Effector memory CD8-positive, alpha-beta T cell (primary cell): ENCODE measurements around the gene CHI3L1.
"Not testable (repeated sequence)": the region's sequence is repeated elsewhere in the genome, so short reads cannot be mapped to it uniquely, and the experiment has no call there.

Experiments
- ATAC-seq: fragments of 150-1000 bp; cut with Tn5 transposase; replicated peaks from 2 replicates; pipeline ENCODE4 v1.10.0; 2021; ENCODE audit warnings: mild to moderate bottlenecking, moderate library complexity
- DNase-seq, 3 experiments: peaks; one replicate each; pipeline ENCODE4 v3.0.0; 2021
- H3K27ac Mint-ChIP-seq, 2 donors: one replicate each; pipeline ENCODE4 v1.8.0; 2022; ENCODE audit warnings: mild to moderate bottlenecking in 2 of 2, mixed read lengths in 2 of 2, moderate library complexity in 2 of 2
- H3K27me3 Mint-ChIP-seq, 2 donors: one replicate each; pipeline ENCODE4 v1.8.0; 2022; ENCODE audit warnings: mixed read lengths in 2 of 2
- H3K36me3 Mint-ChIP-seq: one replicate; pipeline ENCODE4 v1.8.0; 2022; ENCODE audit warnings: mild to moderate bottlenecking, moderate library complexity, mixed read lengths; ENCODE audit not compliant: insufficient read depth
- H3K4me1 Mint-ChIP-seq, 2 donors: one replicate each; pipeline ENCODE4 v1.8.0; 2022; ENCODE audit warnings: low read depth in 2 of 2, mixed read lengths in 2 of 2
- H3K4me3 Mint-ChIP-seq, 2 donors: one replicate each; pipeline ENCODE4 v1.8.0; 2022; ENCODE audit warnings: mild to moderate bottlenecking in 2 of 2, mixed read lengths in 2 of 2, moderate library complexity in 2 of 2
- H3K9me3 Mint-ChIP-seq, 2 donors: one replicate each; pipeline ENCODE4 v1.8.0; 2022; ENCODE audit warnings: mixed read lengths in 2 of 2
- total RNA-seq, 9 experiments: gene quantifications; one replicate each; lab custom pipeline; 2026; lab: John Stamatoyannopoulos, UW

The CHI3L1 gene
- 0 to 0.24 (median 0) reads per million in 9 experiments for total RNA-seq

DNA sequence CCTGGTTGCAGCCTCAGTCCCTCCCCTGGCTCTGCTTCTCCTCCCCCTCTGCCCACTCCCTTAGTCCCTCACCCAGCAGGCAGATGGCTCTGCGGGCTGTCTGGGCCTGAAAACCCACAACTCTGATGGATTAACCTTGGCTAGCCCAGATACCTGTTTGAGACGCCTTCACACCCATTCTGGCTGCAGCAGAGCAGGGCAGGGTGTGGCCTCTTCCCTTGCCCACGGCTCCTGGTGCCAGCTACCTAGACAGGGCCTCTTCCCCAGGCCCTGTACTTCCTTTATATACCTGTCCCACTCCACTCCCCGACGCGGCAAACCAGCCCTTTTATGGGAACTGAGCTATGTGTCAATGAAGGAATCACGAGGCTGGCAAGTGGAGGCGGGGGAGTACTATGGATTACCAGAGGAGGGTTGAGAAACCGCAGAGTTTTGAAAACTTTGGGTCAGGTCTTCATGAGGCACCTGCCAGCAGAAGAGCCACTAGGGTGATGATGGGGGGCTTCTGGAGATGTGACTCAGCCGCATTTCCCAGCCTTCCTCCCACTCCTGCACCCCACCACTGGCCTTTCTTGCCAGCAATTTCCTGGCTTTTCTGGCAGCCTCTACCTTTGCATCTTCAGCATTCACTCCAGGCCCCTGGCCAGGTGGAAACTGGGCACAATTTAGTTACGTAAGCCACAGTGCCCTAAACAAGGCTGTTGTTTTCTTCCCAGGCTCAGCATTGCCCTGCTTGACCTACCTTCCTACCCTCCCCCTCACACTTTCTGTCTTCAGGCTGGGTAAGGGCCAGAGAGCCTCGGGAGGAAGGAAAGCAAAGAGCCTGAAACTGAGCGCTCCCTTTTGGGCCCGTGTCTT is at the start of gene CHI3L1:
CHI3L1 (minus strand) TSS at position 259 of the 858 bp plus-strand sequence; CDS start at position 178, 81 bp downstream.
- Mint-ChIP-seq H3K9me3 (no peaks in the 10 kb centered on the region), H3K27ac (no peak within 1 kb of the TSS), H3K4me1 (no peaks in the 10 kb centered on the region), H3K27me3 (peaks cover 23 to 53% of the 10 kb centered on the region in 2 donors), H3K36me3 (peaks cover 3% of the 10 kb centered on the region), H3K4me3 (no peak within 1 kb of the TSS)
- ATAC-seq, result no peak
- no peak for DNase-seq

DNA sequence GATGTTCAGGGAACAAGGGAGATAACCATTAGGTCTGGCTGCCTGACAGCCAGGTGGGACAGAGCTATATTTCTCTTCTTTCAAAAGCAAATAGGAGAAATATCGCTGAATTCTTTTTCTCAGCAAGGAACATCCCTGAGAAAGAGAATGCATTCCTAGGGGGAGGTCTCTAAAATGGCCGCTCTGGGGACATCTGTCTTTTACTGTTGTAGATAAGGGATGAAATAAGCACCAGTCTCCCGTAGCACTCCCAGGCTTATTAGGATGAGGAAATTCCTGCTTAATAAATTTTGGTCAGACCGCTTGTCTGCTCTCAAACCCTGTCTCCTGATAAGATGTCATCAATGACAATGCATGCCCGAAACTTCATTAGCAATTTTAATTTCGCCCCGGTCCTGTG is 48.4 kb upstream of the CHI3L1 start:
- peaks cover 47 to 62% of the 10 kb centered on the region in 2 donors for H3K27me3 Mint-ChIP-seq
- H3K9me3 Mint-ChIP-seq, result peaks cover 11 to 31% of the 10 kb centered on the region in 2 donors
- not testable (repeated sequence) for ATAC-seq, H3K27ac Mint-ChIP-seq, DNase-seq, H3K36me3 Mint-ChIP-seq, H3K4me1 Mint-ChIP-seq, H3K4me3 Mint-ChIP-seq

DNA sequence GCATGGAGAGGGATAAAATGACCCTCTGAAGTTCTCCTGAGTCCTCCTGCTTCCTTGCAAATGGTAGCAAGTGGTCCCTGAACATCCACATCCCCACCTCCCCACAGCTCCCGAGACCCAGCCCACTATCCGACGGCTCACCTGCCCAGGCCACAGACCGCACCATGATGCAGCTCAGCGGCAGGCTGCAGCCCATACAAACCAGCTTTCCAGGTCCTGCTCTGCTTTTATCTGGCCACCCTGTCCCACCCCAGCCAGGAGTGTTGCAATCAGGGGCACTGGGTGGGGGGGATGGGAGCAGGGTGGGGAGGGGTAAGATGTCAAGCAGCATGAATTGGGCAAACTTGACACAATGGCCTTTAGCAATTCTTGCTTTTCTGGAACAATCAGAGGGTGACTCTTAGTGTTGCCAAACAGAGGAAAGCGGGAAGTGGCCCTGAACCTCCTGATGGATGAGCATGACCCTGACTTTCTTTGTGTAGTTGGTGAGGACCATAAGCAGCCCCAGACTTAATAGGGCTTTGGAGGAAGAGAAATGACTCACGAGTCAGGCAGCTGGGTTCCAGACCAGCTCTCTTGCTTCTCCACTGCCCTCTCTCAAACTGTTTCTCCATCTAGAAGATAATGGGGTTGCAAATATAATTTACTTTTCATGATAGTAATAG is 43.1 kb upstream of the CHI3L1 start, which contains the start of gene CHIT1:
CHIT1 (minus strand) TSS at position 203 of the 665 bp plus-strand sequence; CDS start at position 166, 37 bp downstream.
- Mint-ChIP-seq H3K27me3 (peaks cover 53 to 83% of the 10 kb centered on the region in 2 donors), H3K4me3 (no peak within 1 kb of the TSS), H3K27ac (no peak within 1 kb of the TSS), H3K36me3 (no peaks in the 10 kb centered on the region), H3K9me3 (peaks cover 5 to 9% of the 10 kb centered on the region in 2 donors), H3K4me1 (no peaks in the 10 kb centered on the region)
- no peak for DNase-seq
- no peak for ATAC-seq

DNA sequence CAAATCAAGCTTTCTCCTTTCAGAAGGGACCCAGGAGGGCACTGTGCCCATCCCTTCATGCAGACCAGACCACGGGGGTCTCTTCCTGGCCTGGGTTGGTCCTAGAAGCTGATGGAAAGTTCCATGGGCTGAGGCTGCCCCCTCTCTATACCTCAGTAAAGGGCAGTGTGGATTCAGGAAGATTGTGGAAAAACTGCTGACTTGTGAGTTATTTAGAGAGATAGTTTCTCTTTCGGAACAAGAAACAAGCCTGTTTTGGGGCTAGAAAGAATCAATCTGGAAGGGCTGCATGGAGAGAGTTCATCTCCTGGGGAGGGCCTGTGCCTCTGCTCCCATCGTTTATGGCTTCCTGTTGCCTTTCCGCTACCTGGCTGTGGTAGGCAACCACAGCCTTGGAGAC is 42.2 kb upstream of the CHI3L1 start:
- peaks cover 49 to 78% of the 10 kb centered on the region in 2 donors for H3K27me3 Mint-ChIP-seq
- H3K9me3 Mint-ChIP-seq, result peaks cover 1 to 2% of the 10 kb centered on the region in 2 donors
- ATAC-seq (no peak), DNase-seq (no peak)
- no peak overlapping the region for H3K4me3 Mint-ChIP-seq
- no peaks in the 10 kb centered on the region for H3K36me3 Mint-ChIP-seq
- H3K27ac Mint-ChIP-seq, result no peak overlapping the region
- H3K4me1 Mint-ChIP-seq, result no peaks in the 10 kb centered on the region

DNA sequence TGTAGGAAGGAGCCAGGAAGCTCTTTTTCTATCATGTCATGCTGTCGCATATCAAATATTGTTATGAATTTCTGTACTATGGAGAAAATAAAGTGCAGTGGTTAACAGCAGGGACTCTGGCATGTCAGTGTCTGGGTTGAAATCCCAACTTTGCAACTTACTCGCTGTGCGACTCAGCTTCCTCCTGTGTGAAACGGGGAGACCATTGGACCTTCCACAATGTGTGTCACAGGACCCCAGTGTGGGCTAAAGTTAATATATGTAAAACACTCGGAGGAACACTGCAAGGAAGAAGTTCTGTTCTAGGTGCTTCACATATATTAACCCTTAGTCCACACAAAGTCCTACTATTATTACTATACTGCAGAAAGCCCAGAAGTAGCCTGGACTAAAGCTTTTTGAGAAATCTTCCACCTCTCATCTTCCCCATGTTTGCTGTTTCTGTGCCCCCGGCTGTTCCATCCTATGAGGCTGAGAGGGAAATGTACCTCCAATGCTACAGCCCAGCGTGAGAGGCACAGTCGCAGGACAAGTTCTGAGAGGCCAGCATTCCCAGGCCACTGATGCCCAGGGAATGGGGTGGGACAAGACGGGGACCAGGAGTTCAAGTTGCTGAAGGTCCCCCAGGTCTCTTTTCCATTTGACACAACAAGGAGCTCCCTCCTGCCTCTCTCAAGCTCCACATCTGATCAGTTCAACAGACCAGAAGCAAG is 41.0 kb upstream of the CHI3L1 start:
- Mint-ChIP-seq H3K4me1 (no peaks in the 10 kb centered on the region), H3K27me3 (peaks cover 45 to 66% of the 10 kb centered on the region in 2 donors), H3K4me3 (no peak overlapping the region), H3K36me3 (no peaks in the 10 kb centered on the region), H3K27ac (no peak overlapping the region), H3K9me3 (no peaks in the 10 kb centered on the region)
- DNase-seq (no peak), ATAC-seq (no peak)

DNA sequence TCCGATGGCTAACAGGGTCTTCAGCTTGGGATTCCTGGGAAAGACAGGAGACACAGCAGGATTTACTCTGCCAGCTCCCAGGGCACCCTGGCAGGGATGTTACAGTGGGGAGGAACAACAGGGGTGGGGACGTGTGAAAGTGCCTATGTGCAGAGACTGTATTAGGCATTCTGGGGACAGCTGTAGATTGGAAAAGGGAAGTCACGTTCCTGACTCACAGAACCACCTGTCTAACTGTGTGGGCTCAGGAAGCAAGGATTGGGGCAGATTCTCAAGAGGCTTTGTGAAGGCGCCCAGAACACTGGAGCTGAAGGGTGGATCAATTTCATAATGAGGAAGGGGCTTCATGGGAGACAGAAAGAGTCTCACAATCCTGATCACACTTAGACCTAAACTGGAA is 38.6 kb upstream of the CHI3L1 start:
- no peaks in the 10 kb centered on the region for H3K4me1 Mint-ChIP-seq
- ATAC-seq, result no peak
- no peaks in the 10 kb centered on the region for H3K36me3 Mint-ChIP-seq

DNA sequence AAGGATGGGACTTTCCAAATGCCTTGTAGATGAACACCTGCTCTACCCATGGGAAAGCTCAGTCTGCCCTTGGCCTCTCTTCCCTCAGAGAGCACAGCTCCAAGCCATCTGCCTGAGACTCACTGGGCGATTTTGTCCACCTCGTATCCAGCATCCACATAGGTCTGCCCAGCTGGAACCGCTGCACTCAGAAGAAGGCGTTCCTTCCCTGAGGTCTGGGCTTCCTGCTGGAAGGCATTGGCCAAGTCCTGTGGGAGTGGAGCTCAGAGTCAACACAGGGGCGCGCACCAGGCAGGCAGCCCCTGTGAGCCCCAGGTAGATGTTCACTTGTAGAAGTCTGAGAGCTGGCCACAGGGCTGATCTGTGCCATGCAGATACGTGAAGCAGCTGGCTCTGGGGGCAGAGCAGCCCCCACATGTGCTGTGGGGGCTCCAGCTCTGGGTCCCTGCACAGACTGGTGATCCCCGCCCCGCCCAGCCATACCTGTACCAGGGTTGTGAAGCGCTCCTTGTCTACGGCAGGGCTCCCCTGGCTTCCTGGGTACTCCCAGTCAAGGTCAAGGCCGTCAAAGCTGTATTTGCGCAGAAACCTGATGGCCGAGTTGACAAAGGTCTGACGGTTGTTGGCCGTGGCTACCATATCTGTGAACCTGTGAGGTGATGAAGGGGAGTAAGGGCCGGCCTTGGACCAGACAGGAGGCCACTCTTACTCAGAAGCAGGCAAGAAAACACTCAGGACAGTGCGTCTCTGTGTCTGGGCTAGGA is 36.7 kb upstream of the CHI3L1 start:
- DNase-seq, result no peak
- Mint-ChIP-seq H3K4me1 (no peaks in the 10 kb centered on the region), H3K27me3 (peaks cover 32 to 51% of the 10 kb centered on the region in 2 donors), H3K36me3 (no peaks in the 10 kb centered on the region), H3K27ac (no peak overlapping the region), H3K4me3 (no peak overlapping the region), H3K9me3 (no peaks in the 10 kb centered on the region)
- ATAC-seq, result no peak

More for the DNA sequence above, 38.6 kb upstream of the CHI3L1 start:
- H3K27ac Mint-ChIP-seq, result no peak overlapping the region
- no peaks in the 10 kb centered on the region for H3K9me3 Mint-ChIP-seq
- DNase-seq, result no peak
- peaks cover 32 to 50% of the 10 kb centered on the region in 2 donors for H3K27me3 Mint-ChIP-seq
- H3K4me3 Mint-ChIP-seq, result no peak overlapping the region

DNA sequence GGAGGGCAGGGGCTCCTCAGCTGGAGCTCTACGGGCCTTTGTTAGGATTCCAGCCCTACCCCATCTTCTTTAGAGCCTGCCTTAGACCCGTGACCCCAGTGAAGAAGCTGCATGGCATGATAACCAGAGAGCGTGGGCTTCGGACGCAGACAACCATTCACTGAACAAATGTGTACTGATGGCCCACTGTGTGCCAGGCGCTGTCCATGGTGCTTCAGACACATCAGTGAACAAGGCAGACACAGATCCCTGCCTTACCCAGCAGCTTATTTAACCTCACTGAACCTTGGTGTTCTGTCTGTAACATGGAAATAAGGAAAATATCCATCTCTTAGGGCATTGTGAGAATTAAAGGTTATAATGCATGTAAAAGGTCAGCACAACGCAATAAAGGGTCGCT is 33.4 kb upstream of the CHI3L1 start:
- no peak for DNase-seq
- no peak for ATAC-seq
- Mint-ChIP-seq H3K36me3 (peaks cover 3% of the 10 kb centered on the region), H3K27ac (no peak overlapping the region), H3K4me3 (no peak overlapping the region), H3K4me1 (peaks cover 6 to 8% of the 10 kb centered on the region in 2 donors), H3K27me3 (peaks cover 28 to 41% of the 10 kb centered on the region in 2 donors), H3K9me3 (no peaks in the 10 kb centered on the region)

DNA sequence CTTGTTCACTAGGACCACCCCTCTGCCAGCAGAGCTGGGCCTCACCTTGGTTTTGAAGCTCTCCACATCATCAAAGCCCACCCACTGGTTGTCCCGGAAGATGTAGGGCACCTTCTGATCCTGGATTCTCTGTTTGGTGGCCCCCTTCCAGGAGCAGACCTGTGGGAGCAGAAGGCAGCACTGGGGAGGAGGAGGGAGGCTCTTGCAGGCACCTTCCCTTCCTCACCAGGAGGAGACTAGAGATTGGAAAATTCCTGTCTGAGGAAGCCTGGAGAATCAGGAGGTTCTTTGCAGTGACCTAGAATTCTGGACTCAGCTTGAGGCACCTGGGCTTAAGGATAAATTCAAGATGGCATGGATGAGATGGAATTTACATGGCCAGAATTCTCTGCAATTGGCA is 32.7 kb upstream of the CHI3L1 start:
- DNase-seq, result no peak
- H3K4me1 Mint-ChIP-seq, result peaks cover 6 to 8% of the 10 kb centered on the region in 2 donors

DNA sequence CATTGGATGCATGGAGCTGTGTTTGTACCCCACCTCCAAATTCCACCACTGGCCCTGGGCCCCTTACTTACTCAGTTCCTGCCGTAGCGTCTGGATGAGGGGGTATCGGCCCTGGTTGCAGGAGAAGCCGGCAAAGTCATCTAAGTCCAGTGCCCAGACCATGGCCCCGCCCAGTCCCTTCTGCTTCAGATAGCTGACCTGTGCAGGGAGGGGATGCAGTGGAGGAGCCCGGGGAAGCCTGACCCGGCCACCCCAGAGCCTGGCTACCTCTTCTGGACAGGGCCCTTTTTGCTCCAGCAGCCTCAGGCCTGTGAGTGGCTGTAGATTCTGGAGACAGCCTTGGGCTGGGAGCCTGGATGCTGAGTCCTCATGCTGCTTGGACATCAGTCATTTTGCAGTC is 31.2 kb upstream of the CHI3L1 start:
- no peak for DNase-seq
- H3K4me3 Mint-ChIP-seq, result no peak overlapping the region
- H3K36me3 Mint-ChIP-seq, result peaks cover 3% of the 10 kb centered on the region
- no peak for ATAC-seq
- peaks cover 6 to 8% of the 10 kb centered on the region in 2 donors for H3K4me1 Mint-ChIP-seq
- H3K27me3 Mint-ChIP-seq, result peaks cover 26 to 46% of the 10 kb centered on the region in 2 donors
- no peak overlapping the region for H3K27ac Mint-ChIP-seq
- H3K9me3 Mint-ChIP-seq, result no peaks in the 10 kb centered on the region

More for the DNA sequence above, 32.7 kb upstream of the CHI3L1 start:
- Mint-ChIP-seq H3K4me3 (no peak overlapping the region), H3K27me3 (peaks cover 26 to 37% of the 10 kb centered on the region in 2 donors), H3K27ac (peak overlapping the region in 1 of 2 donors; percentile 30), H3K36me3 (peaks cover 3% of the 10 kb centered on the region), H3K9me3 (no peaks in the 10 kb centered on the region)
- ATAC-seq, result no peak

DNA sequence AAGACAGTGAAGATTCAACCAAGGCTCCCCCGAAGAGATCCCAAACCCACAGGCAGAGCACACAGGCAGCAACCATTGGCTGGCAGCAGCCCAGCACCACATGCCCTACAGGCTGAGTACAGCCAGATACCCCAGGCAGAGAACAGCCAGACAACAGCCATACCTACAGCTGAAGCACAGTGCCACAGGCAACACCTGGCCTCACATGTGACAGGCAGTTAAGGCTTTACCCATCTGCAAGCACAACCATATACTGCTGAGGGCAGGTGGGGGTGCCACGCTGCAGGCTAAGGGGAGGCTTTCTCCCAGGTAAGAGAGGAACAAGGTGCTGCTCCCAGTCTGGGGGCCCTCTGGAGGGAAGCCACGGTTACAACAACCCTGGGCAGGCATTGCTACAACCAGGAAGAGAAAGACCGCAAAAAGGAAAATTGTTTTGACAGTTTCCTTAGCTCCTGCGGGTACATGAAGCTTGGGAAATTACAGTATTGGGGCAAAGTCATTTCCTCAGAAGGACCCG is 30.7 kb upstream of the CHI3L1 start:
- peaks cover 6 to 8% of the 10 kb centered on the region in 2 donors for H3K4me1 Mint-ChIP-seq
- peaks cover 26 to 47% of the 10 kb centered on the region in 2 donors for H3K27me3 Mint-ChIP-seq
- H3K36me3 Mint-ChIP-seq, result peaks cover 3% of the 10 kb centered on the region
- ATAC-seq (no peak), DNase-seq (no peak)
- H3K9me3 Mint-ChIP-seq, result no peaks in the 10 kb centered on the region
- H3K4me3 Mint-ChIP-seq, result no peak overlapping the region
- no peak overlapping the region for H3K27ac Mint-ChIP-seq

DNA sequence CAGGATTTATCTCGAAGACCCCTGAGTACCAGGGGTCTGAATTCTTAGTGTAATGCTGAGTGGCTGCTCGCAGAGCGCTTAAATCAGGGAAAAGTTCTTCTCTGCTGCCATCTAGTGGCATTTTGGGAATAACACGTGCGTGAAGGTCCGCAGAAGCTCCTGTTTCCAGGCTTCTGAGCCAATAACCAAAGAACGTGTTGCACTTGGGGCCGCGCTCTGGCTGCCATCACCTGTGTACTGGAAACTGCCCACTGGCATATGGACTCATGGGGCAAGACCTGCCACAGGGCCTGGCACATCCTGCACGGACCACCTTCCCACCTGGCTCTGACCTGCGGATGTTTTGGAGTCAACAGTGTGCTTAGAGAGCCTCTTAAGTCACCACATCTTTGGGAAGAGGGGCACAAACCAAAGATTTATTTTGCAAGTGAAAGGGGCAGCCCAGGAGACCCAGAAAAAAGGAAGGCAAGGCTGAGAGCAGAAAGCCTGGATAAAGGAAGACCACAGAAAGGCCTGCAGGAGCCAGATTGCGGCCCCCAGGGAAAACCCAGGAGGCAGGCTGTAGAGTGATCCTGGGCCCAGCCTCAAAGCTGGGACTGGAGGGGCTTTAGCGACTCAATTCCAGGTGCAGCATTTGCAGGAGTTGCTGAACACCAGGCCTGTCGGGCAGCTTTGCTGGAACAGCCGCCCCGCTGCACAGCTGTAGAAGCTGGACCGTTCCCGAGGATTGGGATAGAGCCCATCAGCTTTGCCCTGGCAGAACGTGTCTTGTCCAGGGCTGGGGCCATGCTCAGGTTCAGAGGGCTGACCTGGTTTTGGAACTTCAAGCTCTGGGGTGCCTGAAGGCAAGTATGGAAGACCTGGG is 30.0 kb upstream of the CHI3L1 start:
- Mint-ChIP-seq H3K27ac (no peak overlapping the region), H3K27me3 (peaks cover 26 to 47% of the 10 kb centered on the region in 2 donors), H3K36me3 (peaks cover 3% of the 10 kb centered on the region), H3K4me1 (peaks cover 6 to 8% of the 10 kb centered on the region in 2 donors), H3K9me3 (no peaks in the 10 kb centered on the region), H3K4me3 (no peak overlapping the region)
- ATAC-seq (peak; percentile 47), DNase-seq (peak; percentile 40 to 62 (median 51))
